ENCODE measurements around the gene ATP2C2. TPM values are rescaled to one million over a fixed set of nuclear protein-coding genes. Genes with fewer than 3 reads are reported as not detected.

Gene ATP2C2
- total RNA-seq, 6 experiments from 2014 or later: 0.18 to 0.51 (median 0.32) TPM; not detected in 2

DNA sequence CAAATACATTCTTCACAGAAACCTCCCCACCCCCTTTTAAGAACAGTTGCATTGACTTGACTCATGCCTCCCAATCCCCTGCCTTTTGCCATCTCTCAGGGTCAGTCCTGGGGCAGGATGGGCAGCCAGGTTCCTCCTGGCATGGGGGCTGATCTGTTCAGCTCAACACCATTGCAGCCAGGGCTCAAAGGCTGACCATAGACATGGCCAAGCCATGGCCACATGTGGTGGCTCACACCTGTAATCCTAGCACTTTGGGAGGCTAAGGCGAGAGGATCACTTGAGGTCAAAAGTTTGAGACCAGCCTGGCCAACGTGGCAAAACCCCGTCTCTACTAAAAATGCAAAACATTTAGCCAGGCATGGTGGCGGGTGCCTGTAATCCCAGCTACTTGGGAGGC lies 14.1 kb downstream of the ATP2C2 start:
- TF ChIP-seq POLR2A (IDR thresholded peaks at IDR 0.05): no peak
- TF ChIP-seq, protein P1, sequence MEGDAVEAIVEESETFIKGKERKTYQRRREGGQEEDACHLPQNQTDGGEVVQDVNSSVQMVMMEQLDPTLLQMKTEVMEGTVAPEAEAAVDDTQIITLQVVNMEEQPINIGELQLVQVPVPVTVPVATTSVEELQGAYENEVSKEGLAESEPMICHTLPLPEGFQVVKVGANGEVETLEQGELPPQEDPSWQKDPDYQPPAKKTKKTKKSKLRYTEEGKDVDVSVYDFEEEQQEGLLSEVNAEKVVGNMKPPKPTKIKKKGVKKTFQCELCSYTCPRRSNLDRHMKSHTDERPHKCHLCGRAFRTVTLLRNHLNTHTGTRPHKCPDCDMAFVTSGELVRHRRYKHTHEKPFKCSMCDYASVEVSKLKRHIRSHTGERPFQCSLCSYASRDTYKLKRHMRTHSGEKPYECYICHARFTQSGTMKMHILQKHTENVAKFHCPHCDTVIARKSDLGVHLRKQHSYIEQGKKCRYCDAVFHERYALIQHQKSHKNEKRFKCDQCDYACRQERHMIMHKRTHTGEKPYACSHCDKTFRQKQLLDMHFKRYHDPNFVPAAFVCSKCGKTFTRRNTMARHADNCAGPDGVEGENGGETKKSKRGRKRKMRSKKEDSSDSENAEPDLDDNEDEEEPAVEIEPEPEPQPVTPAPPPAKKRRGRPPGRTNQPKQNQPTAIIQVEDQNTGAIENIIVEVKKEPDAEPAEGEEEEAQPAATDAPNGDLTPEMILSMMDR (IDR thresholded peaks at IDR 0.05): no peak
- DNase-seq (no peak), ATAC-seq (no peak)
- Histone ChIP-seq H3K36me3 (no peaks in the 10 kb centered on the region), H3K4me1 (no peaks in the 10 kb centered on the region), H3K9me3 (no peaks in the 10 kb centered on the region), H3K27me3 (no peaks in the 10 kb centered on the region), H3K4me3 (no peak overlapping the region), H3K27ac (no peak overlapping the region)
- intact Hi-C loops (cut with DNase I): no loop called here
- WGBS (ENCODE audit: insufficient coverage, low coverage, low lambda C conversion rate, missing lambda C conversion rate): 70% methylated on average over 2 of the region's 4 CpGs

DNA sequence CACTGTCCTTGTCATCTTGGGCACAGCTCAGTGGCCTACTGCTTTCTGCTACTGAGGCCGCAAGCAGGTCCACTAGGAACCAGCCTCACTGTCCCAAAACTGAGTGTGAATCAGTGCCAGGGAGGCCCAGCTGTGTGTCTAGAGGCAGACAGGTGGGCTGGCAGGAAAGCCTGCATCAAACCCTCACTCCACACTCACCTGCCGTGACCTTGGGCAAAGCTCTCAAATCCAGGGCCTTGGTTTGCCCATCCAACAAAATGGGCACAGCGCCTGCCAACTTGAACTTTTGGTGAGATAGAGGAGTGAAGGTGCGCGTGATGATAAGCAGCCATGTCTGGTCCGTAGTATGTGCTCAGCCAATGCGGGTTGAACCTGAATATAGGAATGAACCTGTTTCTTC lies 14.8 kb downstream of the ATP2C2 start:
- Histone ChIP-seq H3K27me3 (no peaks in the 10 kb centered on the region), H3K27ac (no peak overlapping the region), H3K9me3 (no peaks in the 10 kb centered on the region), H3K4me1 (no peaks in the 10 kb centered on the region), H3K36me3 (no peaks in the 10 kb centered on the region), H3K4me3 (no peak overlapping the region)
- intact Hi-C loops (cut with DNase I): no loop called here
- DNase-seq: no peak
- TF ChIP-seq POLR2A (IDR thresholded peaks at IDR 0.05): no peak
- TF ChIP-seq, protein P1 (IDR thresholded peaks at IDR 0.05): no peak
- no peak for ATAC-seq
- no CpG with 5 or more reads among the region's 7 CpGs for WGBS (ENCODE audit: insufficient coverage, low coverage, low lambda C conversion rate, missing lambda C conversion rate)

- H3K4me3 ChIP-seq: no peak overlapping the region
- no peak for DNase-seq
- H3K27me3 ChIP-seq: no peaks in the 10 kb centered on the region
- ATAC-seq: no peak
- H3K4me1 ChIP-seq: no peaks in the 10 kb centered on the region
- no peak for TF ChIP-seq POLR2A (IDR thresholded peaks at IDR 0.05)
- TF ChIP-seq, protein P1 (IDR thresholded peaks at IDR 0.05): no peak
- intact Hi-C loops (cut with DNase I): no loop called here
- 87% methylated on average over 3 of the region's 3 CpGs for WGBS (ENCODE audit: insufficient coverage, low coverage, low lambda C conversion rate, missing lambda C conversion rate)
- no peaks in the 10 kb centered on the region for H3K9me3 ChIP-seq
- no peaks in the 10 kb centered on the region for H3K36me3 ChIP-seq
- H3K27ac ChIP-seq: no peak overlapping the region
Observed at GRCh38 chr16:84386047-84386446, 17.7 kb downstream of the ATP2C2 start.

GRCh38 chr16:84387021-84387420 lies 18.7 kb downstream of the ATP2C2 start:
- Histone ChIP-seq H3K4me3 (no peak overlapping the region), H3K27me3 (no peaks in the 10 kb centered on the region), H3K36me3 (no peaks in the 10 kb centered on the region), H3K27ac (no peak overlapping the region), H3K9me3 (no peaks in the 10 kb centered on the region), H3K4me1 (no peaks in the 10 kb centered on the region)
- ATAC-seq (no peak), DNase-seq (no peak)
- no peak for TF ChIP-seq POLR2A (IDR thresholded peaks at IDR 0.05)
- TF ChIP-seq, protein P1 (IDR thresholded peaks at IDR 0.05): no peak
- intact Hi-C loops (cut with DNase I): no loop called here
- WGBS (ENCODE audit: insufficient coverage, low coverage, low lambda C conversion rate, missing lambda C conversion rate): 80% methylated on average over 3 of the region's 11 CpGs

Measured in right lobe of liver (tissue), 6 donors.